HG03342 (cell line): ENCODE measurements around the gene ARHGAP27.
"Not testable (repeated sequence)": the region's sequence is repeated elsewhere in the genome, so short reads cannot be mapped to it uniquely, and the experiment has no call there.

Experiments used
- ATAC-seq: cut with Tn5 transposase; IDR thresholded peaks from one replicate; pipeline ENCODE4 v1.9.1; 2021; ENCODE audit warnings: mild to moderate bottlenecking, moderate library complexity; ENCODE audit not compliant: unreplicated experiment

Gene ARHGAP27

DNA sequence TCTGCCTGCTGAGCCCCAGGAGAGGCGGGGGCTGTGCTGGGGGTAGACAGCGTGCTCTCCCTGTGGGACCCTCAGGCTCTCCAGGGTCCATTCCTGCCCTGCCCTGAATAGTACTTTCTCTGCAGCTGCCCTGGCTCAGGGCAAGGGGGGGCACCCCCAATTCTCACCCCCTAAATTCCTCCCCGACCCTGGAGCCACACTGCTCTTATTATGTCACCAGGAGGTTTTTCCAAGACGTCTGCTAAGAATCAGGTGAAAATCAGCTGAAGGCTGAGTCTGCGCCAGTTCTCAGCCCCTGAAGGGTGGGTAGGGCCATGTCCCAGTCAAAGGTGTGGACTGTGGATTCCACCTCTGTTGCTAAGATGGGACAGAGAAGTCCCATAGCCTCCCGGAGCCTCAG is 66.0 kb downstream of the ARHGAP27 start:
- ATAC-seq = no peak

- ATAC-seq = no peak
Observed at GRCh38 chr17:45366049-45366448, 66.6 kb downstream of the ARHGAP27 start.

GRCh38 chr17:45364531-45365390 is 67.9 kb downstream of the ARHGAP27 start:
- no peak for ATAC-seq

- ATAC-seq = no peak
Observed at GRCh38 chr17:45363498-45363897, 69.2 kb downstream of the ARHGAP27 start.

DNA sequence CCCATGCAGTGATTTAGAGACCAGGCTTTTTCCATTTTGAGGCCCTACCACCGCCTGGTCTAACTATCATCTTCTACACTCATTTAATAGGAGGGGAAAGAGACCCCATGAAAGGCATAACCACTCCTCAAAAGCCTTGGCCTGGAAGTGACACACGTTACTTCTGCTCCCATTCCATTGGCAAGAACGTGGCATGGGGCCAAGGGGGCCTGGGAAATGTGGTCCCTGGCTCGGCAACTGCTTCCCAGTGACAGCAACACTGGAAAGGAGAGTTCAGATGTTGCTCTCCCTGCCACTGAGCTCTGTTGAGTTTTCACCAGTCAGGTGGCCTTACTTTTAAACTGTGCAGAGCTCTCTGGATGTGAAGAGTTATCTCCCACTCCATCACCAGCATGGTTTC is 70.7 kb downstream of the ARHGAP27 start:
- no peak for ATAC-seq

- no peak for ATAC-seq
Observed at GRCh38 chr17:45361451-45361850, 71.2 kb downstream of the ARHGAP27 start.

GRCh38 chr17:45357364-45357997 is 75.2 kb downstream of the ARHGAP27 start:
- ATAC-seq = no peak

DNA sequence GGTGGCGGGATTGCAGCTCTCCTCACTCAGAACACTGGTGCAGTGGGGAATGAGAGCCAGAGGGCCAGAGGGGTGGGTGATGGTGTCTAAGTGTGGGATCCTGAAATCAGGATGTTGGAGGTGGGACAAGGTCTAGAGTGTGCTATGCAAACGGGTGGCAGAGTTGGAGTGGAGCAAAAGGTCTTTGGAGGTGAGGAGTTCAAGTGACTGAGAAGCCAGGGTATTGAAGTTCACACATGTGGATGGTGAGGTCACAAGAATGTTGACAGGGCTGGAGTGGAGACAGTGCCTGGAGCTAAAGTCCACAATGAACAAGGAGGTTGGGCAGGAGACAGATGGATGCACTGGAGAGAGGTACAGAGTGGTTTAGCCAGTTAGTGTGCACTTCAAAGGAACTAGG is 77.6 kb downstream of the ARHGAP27 start:
- ATAC-seq = no peak

- no peak for ATAC-seq
Observed at GRCh38 chr17:45353043-45353442, 79.6 kb downstream of the ARHGAP27 start.

GRCh38 chr17:45351831-45352230 is 80.8 kb downstream of the ARHGAP27 start:
- ATAC-seq = no peak

DNA sequence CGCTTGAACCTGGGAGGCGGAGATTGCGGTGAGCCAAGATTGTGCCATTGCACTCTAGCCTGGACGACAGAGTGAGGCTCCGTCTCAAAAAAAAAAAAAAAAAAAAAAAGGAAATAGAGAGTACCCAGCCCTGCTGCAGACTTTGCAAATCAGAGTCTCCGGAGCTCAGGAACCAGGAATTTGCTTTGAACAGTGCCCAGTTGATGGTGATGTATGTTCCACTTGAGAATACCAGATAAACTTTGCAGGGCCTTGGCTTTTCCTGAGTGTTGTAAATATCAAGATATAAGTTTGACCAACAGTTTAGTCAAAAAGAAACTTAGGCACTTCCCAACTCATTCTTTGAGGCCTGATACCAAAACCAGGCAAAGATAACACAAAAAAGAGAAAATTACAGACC is 85.2 kb downstream of the ARHGAP27 start:
- no peak for ATAC-seq

- no peak for ATAC-seq
Observed at GRCh38 chr17:45346216-45347015, 86.3 kb downstream of the ARHGAP27 start.

GRCh38 chr17:45345554-45346215 is 87.0 kb downstream of the ARHGAP27 start:
- ATAC-seq = no peak

DNA sequence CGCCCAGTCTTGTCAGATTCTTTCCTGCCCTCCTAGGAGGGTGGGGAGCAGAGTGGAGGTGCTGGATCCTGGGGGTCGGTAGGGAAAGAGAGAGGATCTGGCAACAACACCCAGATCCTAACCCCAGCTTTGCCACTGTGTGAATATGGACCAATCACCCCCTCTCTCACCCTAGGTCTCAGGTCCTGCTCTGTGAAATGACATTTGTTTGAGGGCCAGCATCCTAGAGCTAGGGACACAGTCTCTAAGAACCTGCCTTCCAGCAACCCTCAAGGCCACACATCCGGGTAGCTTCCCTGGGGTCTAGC is 87.5 kb downstream of the ARHGAP27 start:
- no peak for ATAC-seq

- not testable (repeated sequence) for ATAC-seq
Observed at GRCh38 chr17:45343967-45344664, 88.6 kb downstream of the ARHGAP27 start.
